NCI-H2171 (cell line): Measurements from ENCODE around the gene CFAP298.

Experiments
- DNase-seq: peaks from one replicate; lab custom pipeline; 2025; lab: John Stamatoyannopoulos, UW

The CFAP298 gene

DNA sequence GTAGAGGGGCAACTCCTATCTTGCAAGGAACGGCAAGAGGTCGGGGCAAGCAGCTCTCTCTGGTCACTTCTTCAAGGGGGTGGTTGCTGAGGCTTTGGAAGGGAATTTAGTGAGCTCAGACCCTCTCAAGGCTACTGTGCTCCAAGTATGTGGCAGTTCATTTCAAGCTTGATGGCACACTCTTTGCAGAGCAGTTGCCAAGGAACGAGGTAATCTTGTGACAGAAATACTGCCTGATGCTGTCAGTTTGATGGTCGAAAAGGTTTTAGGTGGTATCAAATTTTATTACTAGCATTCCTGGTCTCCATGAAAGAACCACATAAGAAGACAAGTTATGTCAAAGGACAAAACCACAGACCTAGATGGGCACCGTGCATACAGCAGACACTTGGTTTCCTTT is 13.1 kb downstream of the CFAP298 start:
- no peak for DNase-seq

DNA sequence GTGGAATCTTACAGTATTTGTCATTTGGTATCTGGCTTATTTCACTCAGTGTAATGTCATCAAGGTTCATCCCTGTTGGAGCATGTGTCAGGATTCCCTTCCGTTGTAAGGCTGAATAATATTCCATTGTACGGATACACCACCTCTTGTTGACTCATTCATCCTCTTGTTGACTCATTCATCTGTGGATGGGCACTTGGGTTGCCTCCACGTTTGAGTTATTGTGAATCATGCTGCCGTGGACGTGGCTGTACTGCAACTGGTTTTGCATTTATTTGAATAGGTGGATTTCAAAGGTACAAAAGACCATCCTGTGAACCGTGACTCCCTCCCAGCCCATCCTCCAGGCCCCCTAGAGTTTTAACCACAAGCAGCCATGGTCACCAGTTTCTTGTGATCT is 15.0 kb downstream of the CFAP298 start:
- DNase-seq: no peak

DNA sequence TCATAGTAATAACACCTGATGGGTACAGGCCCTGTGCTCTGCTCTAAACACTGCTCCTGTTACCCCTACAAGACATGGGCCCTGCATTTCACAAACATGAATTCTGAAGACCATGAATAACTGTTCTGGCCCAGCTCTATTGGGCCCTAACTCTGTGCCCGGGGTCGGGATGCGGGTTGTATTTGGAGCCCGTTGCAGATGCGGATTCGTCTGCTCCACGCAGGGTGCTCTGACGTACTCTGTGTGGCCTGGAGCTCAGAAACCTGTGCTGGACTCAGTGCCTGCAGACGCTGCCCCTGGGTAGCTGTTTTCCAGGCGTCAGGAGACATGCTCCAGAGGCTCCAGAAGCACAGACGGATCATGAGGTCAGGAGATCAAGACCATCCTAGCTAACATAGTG is 16.7 kb downstream of the CFAP298 start:
- no peak for DNase-seq

DNA sequence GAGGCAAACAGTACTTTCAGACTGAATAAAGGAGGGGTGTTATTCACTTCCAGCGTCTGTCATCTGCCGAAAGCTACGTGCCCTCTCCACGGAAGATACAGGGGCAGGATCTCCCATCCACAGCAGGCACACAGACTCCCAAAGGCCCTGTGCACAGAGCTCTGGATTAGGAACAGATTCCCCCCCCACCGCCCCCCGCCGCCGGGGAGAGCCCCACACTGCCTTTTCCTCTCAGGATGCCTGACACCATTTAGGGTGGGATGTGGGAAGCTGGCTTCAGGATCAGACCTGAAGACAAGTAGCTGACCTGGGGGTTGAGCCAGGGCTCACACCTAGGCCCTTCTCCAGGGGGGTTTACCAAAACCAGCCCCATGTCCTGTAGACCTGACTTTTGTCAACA is 18.5 kb downstream of the CFAP298 start:
- DNase-seq: no peak

DNA sequence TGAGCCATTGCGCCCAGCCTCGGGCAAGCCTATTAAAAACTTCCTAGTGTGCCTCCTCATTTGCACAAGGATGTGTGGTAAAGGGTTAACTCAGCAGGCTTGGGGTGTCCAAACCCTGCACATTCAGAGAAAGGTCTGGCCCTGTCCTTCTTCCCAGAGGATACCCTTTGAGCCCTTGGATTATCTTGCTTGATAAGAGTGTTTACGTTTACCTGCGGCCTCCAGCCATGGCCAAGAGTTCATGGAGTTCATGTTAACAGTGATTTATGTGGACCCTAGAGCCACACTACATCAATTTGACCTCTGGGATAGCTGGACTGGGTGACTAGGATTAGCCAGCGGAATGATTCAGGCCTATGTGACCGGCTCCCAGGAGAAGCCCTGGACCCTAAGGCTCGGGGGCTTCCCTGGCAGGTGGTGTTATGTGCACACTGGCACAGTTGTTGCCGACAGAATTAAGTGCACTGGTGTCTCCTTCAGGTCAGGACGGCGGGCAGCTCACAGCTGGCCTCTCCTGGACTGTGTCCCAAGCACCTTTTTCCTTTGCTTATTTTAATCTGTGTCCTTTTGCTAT is 19.2 kb downstream of the CFAP298 start:
- no peak for DNase-seq

DNA sequence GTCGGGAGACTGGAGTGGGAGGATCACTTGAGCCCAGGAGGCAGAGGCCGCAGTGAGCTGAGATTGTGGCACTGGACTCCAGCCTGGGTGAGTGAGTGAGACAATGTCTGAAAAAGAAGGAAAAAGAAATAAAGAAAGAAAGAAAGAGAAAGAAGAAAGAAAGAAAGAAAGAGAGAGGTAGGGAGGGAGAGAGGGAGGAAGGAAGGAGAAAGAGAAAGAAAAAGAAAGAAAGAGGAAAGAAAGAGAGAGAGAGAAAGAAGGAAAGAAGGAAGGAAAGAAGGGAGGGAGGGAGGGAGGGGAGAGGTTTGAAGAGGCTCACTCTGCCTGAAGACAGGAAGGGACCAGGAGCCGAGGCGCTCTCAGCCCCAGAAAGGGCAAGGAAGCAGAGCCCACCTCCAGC is 22.0 kb downstream of the CFAP298 start:
- no peak for DNase-seq

DNA sequence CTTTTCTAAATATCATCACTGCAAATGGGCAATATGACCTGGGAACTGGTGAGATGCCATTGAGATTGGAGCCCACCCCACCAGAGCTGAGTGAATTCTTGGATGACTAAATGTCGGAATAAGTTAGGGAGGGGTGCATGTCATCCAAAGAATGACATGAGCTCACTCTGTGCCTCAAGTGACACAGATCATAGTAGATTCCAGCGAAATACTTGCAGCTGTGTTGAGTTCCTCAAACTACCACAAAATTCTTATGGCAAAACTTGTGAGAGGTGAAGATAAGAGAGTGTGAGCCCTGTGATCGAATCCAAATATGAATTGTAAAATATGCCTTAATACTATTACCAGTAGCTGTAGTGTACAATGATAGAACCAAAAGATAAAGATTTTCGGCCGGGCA is 24.5 kb downstream of the CFAP298 start:
- no peak for DNase-seq

DNA sequence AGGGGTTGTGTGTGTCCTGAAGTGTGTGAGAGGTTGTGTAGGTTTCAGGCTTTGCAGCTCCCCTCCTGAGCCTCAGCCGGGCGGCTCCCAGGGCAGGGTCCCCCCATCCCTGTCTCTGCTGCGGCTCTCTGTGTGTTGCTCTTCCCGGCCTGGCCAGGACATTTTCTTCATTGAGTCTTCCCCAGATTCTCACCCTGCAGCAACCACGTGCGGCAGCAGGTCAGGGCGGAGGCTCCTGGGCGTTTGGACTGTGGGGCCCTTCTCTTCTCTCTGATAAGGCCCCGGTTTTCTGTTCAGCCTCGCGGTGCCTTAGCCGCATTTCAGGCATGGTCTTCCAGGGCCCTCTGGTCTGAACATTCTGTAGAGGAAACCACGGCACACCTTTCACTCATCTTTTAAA is 25.1 kb downstream of the CFAP298 start:
- DNase-seq: no peak

DNA sequence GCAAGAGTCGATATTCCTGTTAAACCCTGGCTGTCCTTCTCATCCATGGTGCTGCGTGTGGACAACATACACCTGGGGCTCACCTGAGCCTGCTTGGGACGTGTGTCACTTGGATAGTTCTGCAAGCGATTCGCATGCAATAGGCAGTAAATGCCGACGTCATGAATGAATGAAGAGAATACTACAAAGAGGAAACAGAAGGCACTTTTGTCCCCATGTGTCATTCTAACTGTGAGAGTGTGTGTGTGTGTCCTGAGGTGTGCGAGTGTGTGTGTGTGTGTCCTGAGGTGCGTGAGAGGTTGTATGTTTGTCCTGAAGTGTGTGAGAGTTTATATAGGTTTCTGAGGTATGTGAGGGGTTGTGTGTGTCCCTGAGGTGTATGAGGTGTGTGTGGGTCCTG is 26.2 kb downstream of the CFAP298 start:
- DNase-seq: no peak

DNA sequence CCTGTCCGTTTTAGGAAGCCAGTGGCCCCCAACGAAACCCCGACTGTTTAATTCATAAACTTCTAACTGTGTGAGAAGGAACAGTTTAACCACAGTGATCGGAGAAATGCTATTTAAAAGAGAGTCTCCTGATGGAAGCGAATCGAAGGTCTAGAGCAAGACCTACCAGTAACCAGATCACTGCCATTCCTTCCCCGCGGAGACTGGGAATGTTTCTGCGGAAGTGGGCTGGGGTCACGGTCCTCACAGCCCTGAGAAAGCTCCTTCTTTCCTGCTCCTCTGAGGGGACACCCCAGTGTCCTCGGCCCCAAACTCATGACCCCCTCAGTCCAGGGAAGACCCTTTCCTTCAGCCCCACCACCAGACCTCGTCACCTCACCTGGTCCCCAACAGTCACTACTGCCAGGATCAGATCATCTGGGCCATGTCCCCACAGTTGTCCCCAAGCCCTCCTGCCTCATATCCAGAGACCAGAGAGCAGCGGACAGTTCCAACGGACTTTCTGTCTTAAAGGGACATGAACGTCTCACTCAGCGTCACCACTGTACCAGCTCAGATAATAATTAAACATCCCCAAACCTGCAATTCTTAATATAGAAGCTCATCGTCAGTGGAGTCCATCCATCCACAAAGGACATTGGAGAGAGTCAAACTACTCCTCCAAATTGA is 27.0 kb downstream of the CFAP298 start, which contains the start of gene TCP10L:
TSS of gene TCP10L (minus strand) at position 482 of the 669 bp plus-strand sequence. CDS start 1,219 bp downstream, outside the sequence.
- DNase-seq: no peak

DNA sequence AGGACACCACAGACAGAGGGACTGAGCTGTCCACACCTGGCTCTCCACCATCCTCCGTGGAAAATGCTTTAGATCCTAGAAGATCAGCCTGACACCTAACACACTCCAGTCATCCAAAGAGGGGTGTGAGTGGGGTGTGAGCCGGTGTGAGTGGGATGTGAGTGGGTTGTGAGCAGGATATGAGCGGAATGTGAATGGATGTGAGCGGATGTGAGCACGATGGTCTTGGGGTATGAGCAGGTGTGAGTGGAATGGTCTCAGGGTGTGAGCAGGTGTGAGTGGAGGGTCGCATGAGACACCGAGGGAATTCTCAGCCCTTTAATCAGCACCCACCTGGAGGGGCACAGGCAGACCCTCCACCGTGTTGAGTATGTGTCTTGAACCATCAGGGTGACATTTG is 27.7 kb downstream of the CFAP298 start:
- no peak for DNase-seq

DNA sequence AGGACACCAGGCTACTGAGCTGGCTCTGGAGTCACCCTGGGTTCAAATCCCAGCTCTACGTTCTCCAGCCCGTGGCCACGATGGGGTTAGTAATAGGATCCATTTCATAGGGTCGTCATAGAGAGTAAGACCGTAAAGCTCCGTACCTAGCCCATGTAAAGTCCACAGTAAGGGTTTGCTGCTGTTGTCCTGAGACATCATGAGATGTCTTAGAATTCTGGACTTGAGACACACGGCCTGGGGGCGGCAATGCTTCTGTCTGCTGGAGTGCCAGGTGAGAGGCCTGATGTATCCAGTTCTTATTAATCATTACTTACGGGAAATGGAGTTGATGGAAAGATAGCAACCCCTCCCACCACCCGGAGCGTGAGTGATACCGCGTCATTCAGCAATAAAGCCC is 30.4 kb downstream of the CFAP298 start:
- DNase-seq: no peak

DNA sequence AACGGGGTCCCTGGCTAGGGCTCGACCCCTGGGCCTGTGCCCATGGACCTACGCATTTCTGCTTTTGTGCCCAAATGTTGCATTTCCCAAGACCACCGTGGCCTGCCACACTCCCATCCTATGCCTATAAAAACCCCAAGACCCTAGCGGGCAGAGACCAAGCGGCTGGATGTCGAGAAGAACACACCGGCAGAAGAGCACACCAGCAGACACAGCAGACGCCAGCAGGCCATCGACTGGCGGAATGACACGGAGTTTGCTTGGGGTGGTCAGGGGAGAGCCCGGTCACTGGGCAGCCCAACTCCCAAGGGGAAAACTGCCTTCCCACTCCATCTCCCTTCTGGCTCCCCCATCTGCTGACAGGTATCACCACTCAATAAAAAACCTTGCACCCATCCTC is 31.2 kb downstream of the CFAP298 start:
- DNase-seq: no peak

DNA sequence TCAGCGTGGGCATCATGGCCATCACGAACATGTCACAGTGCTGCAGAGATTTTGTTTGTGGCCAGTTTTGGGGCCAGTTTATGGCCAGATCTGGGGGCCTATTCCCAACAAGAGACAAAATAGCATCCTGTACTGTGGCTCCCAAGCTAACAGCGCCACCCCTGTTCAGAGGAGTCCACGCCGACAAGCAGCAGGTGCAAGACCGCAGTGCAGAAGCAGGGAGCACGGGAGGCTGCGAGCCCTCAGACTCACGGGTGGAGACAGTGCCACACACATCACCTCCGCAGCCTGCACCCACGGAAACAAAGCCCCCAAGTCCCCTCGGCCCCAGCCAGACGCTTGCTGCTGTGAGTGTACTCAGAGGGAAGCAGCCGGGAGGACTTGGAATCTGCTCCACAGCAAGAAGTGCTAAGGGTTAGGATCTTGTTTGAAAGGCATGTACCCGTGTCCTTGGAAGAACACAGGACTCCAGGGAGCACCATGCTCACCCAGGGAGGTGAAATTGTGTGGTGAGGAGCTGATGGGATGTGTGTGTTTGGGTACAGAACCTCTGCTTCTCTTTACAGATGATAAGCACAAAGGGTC is 34.0 kb downstream of the CFAP298 start:
- DNase-seq: no peak

DNA sequence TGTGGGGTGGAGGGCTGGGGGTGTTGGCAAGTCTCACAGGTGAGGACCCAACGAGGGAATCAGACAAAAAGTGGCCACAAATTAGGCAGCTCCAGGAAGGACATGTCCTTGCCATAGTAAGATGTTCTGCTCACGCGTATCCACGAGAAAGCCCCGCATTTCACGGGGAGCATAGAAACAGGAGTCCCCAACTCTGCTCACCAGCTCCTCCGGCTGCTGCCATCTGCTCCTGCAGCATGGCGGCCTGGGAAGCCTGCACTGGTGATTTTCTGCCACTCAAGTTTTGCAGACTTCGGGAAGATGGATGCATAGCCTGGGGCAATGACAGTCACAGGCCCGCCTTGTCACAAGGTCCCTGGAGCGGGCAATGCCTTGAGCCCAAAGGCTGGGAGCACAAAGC is 36.2 kb downstream of the CFAP298 start:
- DNase-seq: no peak

DNA sequence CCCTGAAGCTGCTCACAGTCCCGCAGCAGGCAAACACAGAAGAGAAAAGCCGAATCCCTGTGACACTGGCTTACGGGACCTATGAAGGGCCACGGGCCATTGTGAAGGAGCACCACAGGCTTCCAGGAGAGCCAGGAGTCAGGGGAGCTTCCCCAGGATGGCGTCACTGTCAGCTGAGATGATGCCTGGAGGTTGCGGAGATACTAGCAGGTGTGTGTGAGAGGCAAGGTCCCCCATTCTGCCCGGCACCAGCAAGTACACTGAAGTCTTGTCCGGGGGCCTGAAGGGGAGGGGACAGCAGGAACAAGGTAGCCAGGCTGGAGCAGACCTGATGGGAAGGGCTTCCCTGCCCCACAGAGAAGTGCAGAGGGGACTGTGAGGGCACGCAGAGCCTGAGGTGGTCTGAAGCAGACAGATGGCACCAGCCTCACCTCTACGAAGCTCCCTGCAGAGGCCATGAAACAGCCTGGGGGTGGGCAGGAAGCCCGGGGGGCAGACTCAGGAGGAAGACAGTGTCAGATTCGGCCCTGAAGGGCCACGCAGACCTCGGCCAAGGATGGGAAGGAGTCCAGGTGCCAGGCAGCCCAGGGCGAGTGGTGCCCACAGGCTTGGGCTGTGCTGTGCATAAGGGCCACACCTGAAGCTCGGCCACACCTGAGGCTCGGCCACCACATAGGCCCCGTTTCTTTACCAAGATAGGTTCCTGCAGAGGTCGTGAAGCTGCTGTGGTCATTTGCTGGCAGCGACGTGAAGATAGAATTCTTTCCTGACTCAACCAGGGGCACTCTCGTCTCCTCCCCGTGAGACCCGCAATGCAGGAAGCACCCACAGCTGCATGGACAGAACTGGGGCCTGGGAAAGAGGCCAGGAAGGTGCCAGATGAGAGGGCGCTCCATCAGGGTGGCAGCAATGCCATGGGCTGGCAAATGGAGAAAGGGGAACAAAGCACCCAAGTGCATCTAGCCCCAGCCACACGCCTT is 36.9 kb downstream of the CFAP298 start:
- no peak for DNase-seq

DNA sequence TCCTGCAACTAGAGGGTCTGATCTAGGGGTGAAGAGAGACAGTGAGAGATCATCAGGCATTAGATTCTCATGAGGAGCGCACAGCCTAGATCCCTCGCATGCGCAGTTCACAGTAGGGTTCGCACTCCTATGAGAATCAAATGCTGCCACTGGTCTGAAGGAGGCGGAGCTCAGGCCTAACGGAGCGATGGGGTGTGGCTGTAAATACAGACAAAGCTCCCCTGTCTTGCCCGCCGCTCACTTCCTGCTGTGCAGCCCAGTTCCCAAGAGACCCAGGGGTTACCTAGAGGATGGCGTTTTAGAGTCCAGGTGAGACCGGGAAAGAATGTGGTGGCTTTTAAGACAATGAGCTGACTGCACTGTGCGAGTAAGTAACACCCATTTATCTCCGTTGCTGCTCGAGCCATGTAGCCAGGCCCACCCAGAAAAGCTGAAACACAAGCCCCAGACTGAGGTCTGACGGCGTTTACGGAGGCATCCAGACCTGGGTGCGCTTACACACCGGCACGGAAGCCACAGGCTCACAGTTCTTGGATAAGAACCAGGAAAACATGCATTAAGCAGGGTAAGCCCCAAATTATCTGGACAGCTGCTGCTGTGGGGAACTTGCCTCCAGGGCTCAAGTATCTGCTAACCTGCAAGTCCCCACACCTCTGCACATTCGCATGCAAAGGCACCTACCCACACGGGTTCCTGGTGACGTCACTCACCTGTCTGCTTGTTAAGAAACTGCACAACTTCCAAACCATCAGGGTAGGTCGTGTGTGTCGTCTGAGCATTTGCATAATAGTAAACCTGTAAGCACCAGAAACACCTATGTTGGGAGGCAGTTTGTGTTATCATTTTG is 39.4 kb downstream of the CFAP298 start:
- peak; percentile 80 for DNase-seq

DNA sequence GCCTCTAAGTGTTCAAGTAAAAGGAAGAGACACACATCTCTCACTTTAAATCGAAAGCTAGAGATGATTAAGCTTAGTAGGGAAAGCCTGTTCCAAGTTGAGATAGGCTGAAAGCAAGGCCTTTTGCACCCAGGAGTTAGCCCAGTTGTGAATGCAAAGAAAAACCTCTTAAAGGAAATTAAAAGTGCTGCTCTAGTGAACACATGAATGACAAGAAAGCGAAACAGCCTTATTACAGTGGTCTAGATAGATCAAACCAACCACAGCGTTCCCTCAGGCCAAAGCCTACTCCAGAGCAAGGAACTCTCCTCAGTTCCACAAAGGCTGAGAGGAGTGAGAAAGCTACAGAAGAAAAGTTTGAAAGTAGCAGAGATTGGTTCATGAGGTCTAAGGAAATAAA is 41.7 kb downstream of the CFAP298 start:
- no peak for DNase-seq

DNA sequence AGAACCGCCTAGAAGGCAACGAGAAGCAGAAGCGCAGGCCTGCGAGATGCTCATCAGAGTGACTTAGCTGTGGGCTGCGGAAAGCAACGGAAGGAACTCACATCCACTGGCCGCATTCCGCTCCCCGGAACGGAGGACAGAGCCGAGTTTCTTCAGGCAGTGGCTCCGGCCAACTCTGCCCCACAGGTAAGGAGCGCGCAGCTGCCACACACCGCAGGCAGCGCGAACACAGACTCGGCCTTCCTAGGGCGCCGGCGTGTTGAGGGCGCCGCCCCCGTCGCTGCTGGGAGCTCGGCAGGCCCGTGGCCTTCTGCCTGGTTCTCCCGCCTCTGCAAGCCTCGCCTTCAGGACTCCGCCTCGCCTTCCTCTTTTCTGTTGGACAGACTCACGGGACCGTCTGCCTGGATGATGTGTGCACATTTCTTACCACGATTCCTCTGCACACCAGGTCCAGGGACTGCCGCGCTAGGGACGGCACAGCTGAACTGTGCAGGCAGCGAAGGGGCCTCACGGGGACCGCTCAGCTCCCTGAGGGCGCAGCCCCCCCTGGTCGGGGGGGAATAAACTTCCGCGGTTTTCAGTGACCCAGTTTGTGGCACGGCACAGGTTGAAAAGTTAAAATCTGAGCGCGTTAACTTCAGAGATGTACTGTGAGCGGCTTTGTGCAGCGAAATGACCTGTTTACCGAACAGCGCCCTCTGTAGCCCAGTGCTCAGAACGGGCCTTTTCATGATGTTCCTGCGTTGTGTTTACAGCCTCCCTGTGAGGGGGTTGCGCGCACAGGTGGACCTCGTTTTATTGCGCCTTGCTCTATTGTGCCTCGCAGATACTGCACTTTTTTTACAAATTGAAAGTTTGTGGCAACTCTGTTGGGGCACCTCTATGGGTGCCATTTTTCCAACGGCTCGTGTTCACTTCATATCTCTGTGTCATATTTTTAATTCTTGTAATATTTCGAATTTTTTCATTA is 42.6 kb downstream of the CFAP298 start:
- DNase-seq: peak; percentile 77

DNA sequence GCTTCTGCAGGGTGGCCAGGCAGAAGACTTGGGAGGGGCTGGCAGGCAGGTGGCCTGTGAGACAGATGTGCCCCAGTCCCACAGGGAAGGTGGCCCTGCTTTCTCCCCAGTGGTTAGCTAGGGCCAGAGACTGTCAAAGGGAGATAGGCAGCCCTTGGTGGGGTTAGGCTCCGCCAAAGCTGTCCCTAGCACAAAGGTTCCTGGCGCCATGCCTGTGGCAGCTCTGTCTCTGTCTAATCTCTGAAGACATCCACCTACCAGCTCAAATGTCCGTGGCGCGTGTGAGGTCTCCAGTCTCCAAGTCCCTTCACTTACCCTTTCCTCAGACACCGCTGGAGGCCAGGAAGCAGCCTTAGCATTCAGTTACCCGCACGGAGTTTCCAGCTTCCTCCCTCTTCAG is 44.6 kb downstream of the CFAP298 start:
- DNase-seq: no peak
